ENCODE results near the gene PPP4R1.

PPP4R1 gene, protein sequence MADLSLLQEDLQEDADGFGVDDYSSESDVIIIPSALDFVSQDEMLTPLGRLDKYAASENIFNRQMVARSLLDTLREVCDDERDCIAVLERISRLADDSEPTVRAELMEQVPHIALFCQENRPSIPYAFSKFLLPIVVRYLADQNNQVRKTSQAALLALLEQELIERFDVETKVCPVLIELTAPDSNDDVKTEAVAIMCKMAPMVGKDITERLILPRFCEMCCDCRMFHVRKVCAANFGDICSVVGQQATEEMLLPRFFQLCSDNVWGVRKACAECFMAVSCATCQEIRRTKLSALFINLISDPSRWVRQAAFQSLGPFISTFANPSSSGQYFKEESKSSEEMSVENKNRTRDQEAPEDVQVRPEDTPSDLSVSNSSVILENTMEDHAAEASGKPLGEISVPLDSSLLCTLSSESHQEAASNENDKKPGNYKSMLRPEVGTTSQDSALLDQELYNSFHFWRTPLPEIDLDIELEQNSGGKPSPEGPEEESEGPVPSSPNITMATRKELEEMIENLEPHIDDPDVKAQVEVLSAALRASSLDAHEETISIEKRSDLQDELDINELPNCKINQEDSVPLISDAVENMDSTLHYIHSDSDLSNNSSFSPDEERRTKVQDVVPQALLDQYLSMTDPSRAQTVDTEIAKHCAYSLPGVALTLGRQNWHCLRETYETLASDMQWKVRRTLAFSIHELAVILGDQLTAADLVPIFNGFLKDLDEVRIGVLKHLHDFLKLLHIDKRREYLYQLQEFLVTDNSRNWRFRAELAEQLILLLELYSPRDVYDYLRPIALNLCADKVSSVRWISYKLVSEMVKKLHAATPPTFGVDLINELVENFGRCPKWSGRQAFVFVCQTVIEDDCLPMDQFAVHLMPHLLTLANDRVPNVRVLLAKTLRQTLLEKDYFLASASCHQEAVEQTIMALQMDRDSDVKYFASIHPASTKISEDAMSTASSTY

DNA sequence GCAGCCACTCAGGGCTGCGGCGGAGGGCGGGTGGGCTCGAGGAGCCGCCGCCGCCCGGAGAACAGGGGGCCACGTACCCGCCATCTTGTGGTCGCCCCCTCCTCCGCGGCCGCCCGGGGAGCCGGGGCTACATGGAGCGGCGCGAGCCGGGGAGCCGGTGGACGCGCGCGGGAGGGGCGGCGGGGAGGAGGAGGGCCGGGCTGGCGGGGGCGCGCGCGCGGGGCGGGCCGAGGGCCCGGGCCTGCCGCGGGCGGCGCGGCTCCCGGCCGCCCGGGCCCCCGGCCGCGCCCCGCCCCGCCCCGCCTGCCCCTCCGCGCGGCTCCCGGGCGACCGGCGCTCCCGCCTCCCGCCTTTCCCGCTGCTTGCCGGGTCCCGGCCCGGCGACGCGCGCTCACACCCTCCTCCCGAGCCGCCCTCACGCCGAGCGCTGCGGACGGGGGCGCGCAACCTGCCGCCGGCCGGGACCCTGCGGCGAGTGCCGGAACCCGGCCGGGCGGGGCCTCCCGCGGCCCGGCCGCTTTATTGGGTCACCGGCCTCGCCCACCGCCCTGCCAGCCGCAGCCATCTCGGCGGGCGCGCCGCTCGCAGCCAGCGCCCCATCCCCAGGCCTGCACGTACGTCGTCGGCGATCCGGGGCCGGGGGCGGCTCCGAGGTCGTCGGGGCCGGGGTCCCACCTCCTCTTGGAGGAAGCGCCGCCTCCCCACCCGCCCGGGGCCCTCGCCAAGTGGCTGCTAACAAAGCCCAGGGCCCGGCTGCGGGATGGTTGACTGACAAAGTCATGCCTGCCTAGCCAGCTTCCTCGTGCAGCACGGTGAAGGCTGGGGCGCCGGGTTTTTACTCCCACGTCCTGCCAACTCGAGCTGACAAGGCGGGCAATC is at the start of gene PPP4R1:
Gene PPP4R1, minus strand, starts transcription at position 159 of the 879 bp plus-strand sequence. Its CDS starts 75 bp downstream, at position 84.
- peaks cover 36% of the 10 kb centered on the region for H3K4me1 Mint-ChIP-seq

DNA sequence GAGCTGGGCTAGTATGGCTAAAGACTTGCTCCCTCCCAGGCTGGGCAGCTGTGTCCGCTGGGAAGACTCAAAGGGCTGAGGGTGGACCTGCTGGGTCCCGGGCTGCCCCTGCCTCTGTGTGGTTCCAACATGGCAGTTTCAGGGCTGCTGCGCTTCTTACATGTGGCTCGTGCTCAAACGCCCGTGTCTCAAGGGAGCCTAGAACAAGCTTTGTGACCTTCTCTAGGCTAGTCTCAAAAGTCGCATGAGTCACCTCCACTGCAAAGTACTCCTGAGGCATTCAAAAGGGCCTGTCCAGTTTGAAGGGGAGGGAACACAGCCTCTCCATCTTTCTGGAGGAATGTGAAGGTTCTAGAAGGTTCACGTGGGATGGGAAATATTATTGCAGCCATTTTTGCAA is 49.0 kb upstream of the PPP4R1 start:
- Mint-ChIP-seq H3K4me3 (no peak overlapping the region), H3K9me3 (no peaks in the 10 kb centered on the region), H3K4me1 (no peaks in the 10 kb centered on the region), H3K27me3 (peaks cover under 1% of the 10 kb centered on the region), H3K27ac (no peak overlapping the region)
- no peak for DNase-seq
- ATAC-seq: no peak

More for the DNA sequence above, at the start of gene PPP4R1:
- no peaks in the 10 kb centered on the region for H3K27me3 Mint-ChIP-seq
- peak within 1 kb of the TSS; percentile 96 to 98 for H3K4me3 Mint-ChIP-seq
- peak; percentile 64 for DNase-seq
- no peaks in the 10 kb centered on the region for H3K9me3 Mint-ChIP-seq
- ATAC-seq: peak; percentile 77
- H3K27ac Mint-ChIP-seq: peak within 1 kb of the TSS; percentile 63 to 90

DNA sequence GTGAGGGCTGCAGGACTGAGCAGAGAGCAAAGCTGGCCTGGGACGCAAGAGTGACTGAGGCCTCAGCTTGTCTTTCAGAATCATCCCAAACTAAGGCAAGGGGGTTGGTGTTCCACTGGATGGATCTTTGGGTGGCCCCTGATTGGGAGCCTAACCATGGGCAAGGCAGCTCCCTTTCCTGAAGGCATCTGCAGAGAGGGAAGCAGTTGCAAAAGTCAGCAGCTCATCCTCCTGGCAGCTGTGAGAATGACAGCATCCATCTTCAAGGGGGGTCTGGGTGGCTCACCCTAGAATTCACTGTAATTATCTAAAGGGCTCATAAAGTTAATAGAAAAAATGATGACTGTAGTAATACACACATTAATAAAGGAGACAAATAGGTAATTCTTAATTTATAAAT is 47.2 kb upstream of the PPP4R1 start:
- DNase-seq: no peak
- no peaks in the 10 kb centered on the region for H3K27me3 Mint-ChIP-seq

DNA sequence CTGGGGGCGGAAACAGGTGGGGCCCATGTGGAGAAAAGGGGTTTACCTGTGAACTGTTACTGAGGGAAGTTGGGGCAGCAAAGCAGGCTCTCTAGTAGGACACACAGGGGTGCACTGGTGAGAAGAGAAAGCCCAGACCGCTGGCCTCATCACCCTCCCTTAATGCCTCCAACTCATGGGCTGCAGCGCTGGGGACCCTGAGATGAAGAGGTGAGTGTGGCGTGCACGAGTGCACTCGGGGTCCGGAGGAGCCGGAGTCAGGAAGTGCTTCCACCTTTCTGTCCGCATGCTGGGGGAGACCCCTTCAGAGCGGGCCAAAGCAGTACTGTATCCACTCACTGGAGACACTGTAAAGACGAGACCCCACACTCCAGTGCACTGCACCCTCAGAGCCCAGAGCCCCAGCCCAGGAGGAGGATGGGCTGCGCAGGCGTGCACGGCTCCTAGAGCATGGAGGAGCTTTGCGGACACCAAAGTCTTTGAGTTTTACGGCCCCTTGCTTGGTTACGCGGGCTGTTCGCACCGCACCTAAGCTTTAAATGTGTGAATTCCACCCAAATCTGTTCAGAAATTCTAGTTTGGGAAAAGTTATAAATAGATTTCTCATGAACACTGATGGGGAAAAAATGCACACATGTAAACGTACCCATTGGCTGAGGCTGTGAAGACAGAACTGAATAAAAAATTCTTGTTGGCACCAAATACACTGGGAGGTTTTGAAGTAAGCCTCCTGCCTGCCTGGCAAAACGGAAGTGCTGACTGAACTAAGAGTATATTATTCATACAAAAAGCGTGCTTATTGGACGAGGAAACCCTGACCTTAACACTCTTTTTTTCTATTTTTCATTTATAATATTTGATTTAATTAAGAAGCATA is 45.4 kb upstream of the PPP4R1 start:
- H3K9me3 Mint-ChIP-seq: no peaks in the 10 kb centered on the region

More for the DNA sequence above, 47.2 kb upstream of the PPP4R1 start:
- Mint-ChIP-seq H3K4me1 (no peaks in the 10 kb centered on the region), H3K4me3 (no peak overlapping the region), H3K9me3 (no peaks in the 10 kb centered on the region), H3K27ac (no peak overlapping the region)
- ATAC-seq: no peak

DNA sequence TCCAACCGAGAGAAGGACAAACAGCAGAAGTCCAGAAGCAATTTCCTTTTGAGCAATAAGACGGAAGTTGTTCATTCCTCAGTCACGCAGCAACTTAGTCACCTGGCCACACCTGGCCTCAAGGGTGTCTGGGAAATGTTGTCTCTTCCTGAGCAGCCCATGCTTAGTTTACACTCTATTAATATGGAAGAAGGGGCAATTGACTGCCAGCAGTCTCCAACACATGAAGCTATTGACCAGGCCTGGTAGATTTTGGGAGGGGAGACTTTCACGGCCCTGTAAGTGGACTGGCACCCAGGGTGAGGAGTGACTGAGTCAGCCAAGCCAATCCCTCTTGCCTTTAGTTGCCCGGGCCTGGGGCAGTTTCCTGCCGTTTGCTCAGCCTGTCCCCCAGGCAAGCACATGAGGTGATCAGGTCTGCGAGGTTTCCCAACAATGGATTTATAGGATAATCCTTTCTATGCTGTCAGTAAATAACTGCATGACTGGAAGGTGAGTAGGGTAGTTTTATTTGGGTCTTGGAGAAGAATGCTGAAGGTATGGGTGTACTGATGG is 43.8 kb upstream of the PPP4R1 start:
- Mint-ChIP-seq H3K9me3 (no peaks in the 10 kb centered on the region), H3K4me1 (no peaks in the 10 kb centered on the region), H3K27me3 (no peaks in the 10 kb centered on the region), H3K4me3 (no peak overlapping the region), H3K27ac (no peak overlapping the region)
- ATAC-seq: no peak
- no peak for DNase-seq

More for the DNA sequence above, 45.4 kb upstream of the PPP4R1 start:
- H3K4me1 Mint-ChIP-seq: no peaks in the 10 kb centered on the region
- DNase-seq: no peak
- no peaks in the 10 kb centered on the region for H3K27me3 Mint-ChIP-seq
- no peak overlapping the region for H3K27ac Mint-ChIP-seq
- ATAC-seq: no peak
- H3K4me3 Mint-ChIP-seq: no peak overlapping the region

DNA sequence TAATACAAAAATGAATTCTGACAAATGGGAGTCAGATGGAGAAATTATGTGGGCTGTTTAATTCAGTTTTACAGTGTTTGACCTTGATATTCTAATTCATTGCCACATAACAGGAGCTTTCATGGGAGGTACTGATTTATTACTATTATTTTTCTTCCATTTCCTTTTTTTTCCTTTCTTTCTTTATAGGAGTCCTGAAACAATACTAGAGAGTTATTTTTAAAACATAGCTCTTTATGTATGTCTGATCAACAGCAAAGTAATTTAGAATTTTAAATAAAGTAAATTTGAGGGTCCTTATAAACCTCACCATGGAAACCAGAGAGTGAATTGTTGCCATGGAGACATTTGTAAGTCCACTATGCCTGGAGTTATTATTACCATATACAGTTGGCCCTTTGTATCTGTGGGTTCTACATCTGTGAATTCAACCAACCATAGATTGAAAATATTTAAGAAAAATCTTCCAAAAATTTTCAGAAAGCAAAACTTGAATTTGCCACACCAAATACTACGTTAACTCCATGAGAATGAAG is 40.9 kb upstream of the PPP4R1 start:
- no peak overlapping the region for H3K4me3 Mint-ChIP-seq
- no peak overlapping the region for H3K27ac Mint-ChIP-seq
- H3K4me1 Mint-ChIP-seq: no peaks in the 10 kb centered on the region
- no peaks in the 10 kb centered on the region for H3K9me3 Mint-ChIP-seq
- no peaks in the 10 kb centered on the region for H3K27me3 Mint-ChIP-seq
- no peak for ATAC-seq
- DNase-seq: no peak

DNA sequence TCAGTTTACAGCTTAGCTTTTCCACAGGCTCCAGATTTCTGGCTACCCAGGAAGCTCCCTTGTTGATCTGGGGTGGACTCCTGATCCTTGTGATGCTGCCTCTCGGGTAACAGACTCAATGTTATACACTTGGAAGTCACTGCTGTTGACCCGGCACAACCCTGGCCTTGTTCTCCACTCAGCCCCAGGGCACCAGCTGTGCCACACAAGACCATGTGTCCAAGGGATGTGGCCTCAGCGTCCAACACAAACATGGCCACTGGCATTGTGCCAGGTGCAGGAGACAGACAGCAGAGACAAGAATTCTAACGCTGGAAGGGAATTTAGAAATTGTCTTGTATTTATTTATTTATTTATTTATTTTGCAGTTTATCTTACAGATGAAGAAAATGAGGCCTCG is 39.0 kb upstream of the PPP4R1 start:
- no peak overlapping the region for H3K4me3 Mint-ChIP-seq
- no peak overlapping the region for H3K27ac Mint-ChIP-seq
- ATAC-seq: no peak
- H3K9me3 Mint-ChIP-seq: no peaks in the 10 kb centered on the region
- DNase-seq: no peak
- H3K27me3 Mint-ChIP-seq: no peaks in the 10 kb centered on the region
- H3K4me1 Mint-ChIP-seq: no peaks in the 10 kb centered on the region

DNA sequence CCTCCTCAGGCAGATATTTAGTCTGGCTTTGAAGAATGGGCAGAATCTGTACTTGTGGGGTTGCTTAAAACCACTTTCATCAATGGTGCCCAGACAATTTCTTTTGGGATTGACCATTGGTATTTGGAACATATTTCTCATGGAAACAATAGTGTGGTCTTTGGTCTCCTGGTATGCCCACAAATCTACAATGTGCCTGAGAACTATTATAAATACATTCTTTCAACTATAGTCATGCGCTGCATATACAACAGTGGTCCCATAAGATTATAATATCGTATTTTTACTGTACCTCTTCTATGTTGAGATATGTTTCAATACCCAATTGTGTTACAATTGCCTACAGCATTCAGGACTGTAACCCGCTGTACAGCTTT is 34.8 kb upstream of the PPP4R1 start:
- Mint-ChIP-seq H3K27ac (no peak overlapping the region), H3K4me1 (no peaks in the 10 kb centered on the region), H3K4me3 (no peak overlapping the region), H3K27me3 (no peaks in the 10 kb centered on the region), H3K9me3 (no peaks in the 10 kb centered on the region)
- ATAC-seq: no peak
- no peak for DNase-seq

DNA sequence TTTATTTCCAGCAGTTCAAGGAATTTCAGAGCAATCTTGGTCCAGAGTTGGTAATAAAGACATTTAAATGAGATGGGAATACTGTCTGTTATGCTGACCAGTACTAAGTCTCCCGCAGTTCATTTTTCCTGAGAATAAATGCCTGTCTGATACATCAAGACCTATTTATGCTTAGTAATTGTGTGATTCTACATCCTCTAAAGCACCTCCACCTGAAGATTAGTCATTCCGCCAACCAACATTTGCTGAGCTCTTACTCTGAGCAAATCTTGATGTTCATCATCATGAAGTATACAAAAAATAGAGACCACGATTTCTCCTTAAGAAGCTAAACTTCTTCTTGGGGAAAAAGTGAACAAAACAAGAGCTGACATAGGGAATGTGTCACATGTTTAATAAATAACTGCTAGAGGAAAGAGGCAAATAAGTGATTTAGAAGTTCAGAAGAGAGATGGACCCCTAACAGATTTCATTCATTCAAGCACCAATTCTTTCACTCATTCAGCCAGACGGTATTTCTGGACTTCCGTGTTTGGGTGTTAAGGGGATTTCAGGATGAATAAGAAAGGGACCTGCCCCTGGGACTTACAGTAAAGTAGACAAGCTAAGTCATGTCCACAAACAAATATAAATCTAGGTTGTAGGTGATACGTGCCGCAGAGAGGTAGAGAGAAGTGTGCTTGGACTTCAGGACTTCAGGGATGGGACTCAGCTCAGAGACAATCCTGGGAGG is 34.2 kb upstream of the PPP4R1 start:
- no peak for ATAC-seq
- H3K9me3 Mint-ChIP-seq: no peaks in the 10 kb centered on the region
- no peaks in the 10 kb centered on the region for H3K4me1 Mint-ChIP-seq

DNA sequence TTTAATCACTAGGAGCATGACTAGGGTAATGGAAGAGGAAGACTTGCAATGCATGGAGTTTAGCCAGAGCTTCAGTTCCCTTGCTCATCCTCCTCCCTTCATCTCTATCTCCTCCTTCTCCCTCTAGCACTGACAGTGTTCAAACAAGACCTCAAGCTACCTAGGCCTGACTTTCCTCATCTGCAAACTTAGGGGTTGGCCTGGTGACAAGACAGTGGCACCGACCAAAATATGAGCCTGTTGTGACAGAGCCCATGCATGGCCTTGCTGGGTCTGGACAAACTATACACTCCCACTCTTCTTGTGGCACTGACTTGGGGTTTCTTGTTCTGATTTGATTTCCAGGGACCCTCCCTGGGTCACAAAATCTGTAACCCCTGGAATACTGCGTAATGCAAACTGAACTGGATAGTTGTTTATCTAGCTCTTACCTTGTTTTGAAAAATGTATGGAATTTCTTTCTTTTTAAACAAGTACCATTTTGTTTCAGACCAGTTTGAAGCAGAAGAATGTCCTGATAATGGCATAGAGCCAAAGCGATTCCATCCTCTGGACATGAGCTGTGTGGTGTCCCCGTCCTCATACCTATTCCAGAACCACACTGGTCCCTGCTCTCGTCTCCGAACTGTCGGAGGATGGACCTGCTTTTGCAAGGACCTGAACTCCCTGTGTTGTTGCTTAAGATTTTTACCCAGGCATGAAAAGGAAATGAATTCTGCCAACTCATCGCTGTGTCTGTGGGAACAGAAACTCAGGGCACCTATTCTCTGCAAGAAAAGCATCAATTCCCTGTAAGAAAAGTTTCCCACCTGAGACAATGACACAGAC is 33.4 kb upstream of the PPP4R1 start:
- Mint-ChIP-seq H3K4me3 (no peak overlapping the region), H3K27ac (no peak overlapping the region), H3K9me3 (no peaks in the 10 kb centered on the region), H3K4me1 (no peaks in the 10 kb centered on the region), H3K27me3 (no peaks in the 10 kb centered on the region)
- DNase-seq (no peak), ATAC-seq (no peak)

More for the DNA sequence above, 34.2 kb upstream of the PPP4R1 start:
- H3K27me3 Mint-ChIP-seq: no peaks in the 10 kb centered on the region
- no peak for DNase-seq
- no peak overlapping the region for H3K4me3 Mint-ChIP-seq
- H3K27ac Mint-ChIP-seq: no peak overlapping the region

DNA sequence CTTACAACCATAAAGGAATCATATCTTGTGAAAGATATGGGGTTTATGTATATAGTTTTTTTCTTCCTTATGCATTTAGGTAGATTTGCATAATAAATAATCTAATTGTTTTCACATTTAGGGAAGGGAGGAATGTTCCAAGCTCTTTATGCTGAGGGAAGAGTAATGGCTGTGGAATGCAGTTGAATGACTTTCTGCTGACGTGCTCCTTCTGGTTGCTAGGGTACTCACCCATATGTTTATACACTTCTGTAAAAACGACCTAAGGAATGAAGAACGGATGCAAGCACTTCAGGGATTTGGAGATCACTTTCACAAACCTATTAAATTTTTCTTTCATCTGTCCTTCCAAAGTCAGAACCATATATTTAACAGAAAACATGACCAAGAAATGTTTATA is 29.2 kb upstream of the PPP4R1 start:
- ATAC-seq (no peak), DNase-seq (no peak)
- Mint-ChIP-seq H3K4me1 (no peaks in the 10 kb centered on the region), H3K27ac (no peak overlapping the region), H3K4me3 (no peak overlapping the region), H3K9me3 (no peaks in the 10 kb centered on the region), H3K27me3 (no peaks in the 10 kb centered on the region)

DNA sequence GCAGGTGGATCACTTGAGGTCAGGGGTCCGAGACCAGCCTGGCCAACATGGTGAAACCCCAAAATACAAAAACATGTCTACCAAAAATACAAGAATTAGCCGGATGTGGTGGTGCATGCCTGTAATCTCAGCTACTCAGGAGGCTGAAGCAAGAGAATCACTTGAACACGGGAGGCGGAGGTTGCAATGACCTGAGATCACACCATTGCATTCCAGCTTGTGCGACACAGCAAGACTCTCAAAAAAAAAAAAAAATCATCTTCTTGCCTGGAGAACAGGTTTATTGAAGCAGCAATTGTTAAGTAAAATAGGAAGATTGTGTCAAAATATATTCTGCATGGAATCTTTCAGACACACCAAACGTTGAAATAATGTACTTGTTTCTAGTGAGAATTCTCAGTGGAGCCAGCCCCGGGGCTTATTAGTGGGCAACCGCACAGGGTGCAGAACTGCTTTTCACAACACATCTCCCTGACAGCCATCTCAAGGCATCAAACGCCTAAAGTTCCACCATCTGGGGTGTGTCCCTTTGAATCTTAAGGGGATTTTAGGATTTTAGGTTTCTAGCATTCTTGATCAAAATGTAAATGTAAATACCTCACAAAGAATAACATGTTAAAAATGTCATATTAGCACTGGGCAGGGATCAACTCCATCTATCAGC is 28.6 kb upstream of the PPP4R1 start:
- Mint-ChIP-seq H3K4me1 (no peaks in the 10 kb centered on the region), H3K27ac (no peak overlapping the region), H3K27me3 (no peaks in the 10 kb centered on the region), H3K9me3 (no peaks in the 10 kb centered on the region), H3K4me3 (no peak overlapping the region)
- ATAC-seq (no peak), DNase-seq (no peak)

Data from stimulated activated naive CD8-positive, alpha-beta T cell treated with anti-CD3 and anti-CD28 coated beads, Interleukin-15, amount 100 ng/mL, for 72 hours (primary cell).